ENCODE results near the gene NUAK1.

NUAK1 gene

DNA sequence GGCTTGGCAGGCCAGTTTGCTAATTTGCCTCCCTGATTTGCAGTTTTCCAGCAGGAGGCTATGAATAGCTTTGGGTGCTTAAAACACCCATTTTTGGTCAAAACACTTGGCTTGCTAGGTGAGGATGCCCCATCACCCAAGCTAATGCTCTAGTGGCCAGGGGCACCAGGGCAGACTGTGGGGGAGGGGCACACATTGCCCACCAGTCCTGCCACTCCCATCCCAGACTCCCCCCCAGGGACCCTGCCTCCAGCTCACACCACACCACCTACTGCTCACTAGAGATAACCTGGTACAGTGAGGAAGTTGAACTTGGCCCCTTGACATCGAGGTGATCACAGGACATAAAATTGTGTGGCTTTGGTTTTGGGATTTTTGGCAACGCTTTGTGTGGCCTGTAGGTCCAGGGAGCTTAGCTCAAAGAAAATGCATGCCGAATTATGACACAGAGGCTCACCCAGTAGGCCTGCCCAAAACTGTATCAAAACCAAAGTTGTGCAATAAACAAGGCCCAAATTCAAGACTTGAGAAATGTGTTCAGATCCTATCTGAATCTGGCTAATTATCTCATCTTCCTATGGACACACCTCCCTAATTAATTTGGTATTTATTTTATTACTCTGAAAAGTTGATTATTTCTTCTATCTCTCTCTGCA, 4.3 kb downstream of the NUAK1 start:
- Histone ChIP-seq H2AK5ac (ENCODE audit: low read depth, low read length) (peak overlapping the region; percentile 28), H4K91ac (ENCODE audit: low read depth, low read length, poor library complexity) (no peak overlapping the region), H2BK5ac (ENCODE audit: low read length) (no peak overlapping the region), H3K14ac (ENCODE audit: low read length) (no peak overlapping the region), H2BK15ac (ENCODE audit: low read length) (no peak overlapping the region), H3K9me3 (replicated peaks in 1 of 2; ENCODE audit: control insufficient read depth in 2 of 2, insufficient read depth in 1 of 2, low read depth in 1 of 2, low read length in 2 of 2) (no peaks in the 10 kb centered on the region), H3K4me3 (ENCODE audit: low read length in 2 of 2) (peak overlapping the region in 1 of 2 donors; percentile 2), H3K27me3 (ENCODE audit: control insufficient read depth in 3 of 3, insufficient read depth in 3 of 3, low read depth in 1 of 3, low read length in 3 of 3) (no peaks in the 10 kb centered on the region), H3K4ac (ENCODE audit: low read length) (peak overlapping the region; percentile 55), H3K4me1 (ENCODE audit: control insufficient read depth in 2 of 2, insufficient read depth in 1 of 2, low read depth in 1 of 2, low read length in 2 of 2) (peaks cover 36 to 40% of the 10 kb centered on the region in 2 donors), H2BK12ac (ENCODE audit: low read length) (no peak overlapping the region), H4K8ac (ENCODE audit: low read depth, low read length) (no peak overlapping the region), H3K4me2 (ENCODE audit: insufficient read depth, low read length, poor library complexity, severe bottlenecking) (no peak overlapping the region), H3K79me1 (ENCODE audit: low read depth, low read length) (peaks cover 8% of the 10 kb centered on the region), H3K9ac (ENCODE audit: low read depth, low read length, poor library complexity) (peak overlapping the region; percentile 74), H3K27ac (replicated peaks; ENCODE audit: low read length) (no peak overlapping the region), H3K23ac (ENCODE audit: low read depth, low read length, poor library complexity) (no peak overlapping the region), H3K18ac (ENCODE audit: low read length) (peak overlapping the region; percentile 81), H2BK120ac (ENCODE audit: low read depth, low read length) (no peak overlapping the region), H2AFZ (ENCODE audit: low read length) (no peak overlapping the region), H3K36me3 (replicated peaks in 1 of 2; ENCODE audit: control insufficient read depth in 2 of 2, insufficient read depth in 2 of 2, low read length in 2 of 2) (peaks cover 0 to 35% of the 10 kb centered on the region in 2 donors)
- WGBS, 2 donors (ENCODE audit: extremely low coverage in 2 of 2, insufficient read length in 2 of 2, insufficient replicate concordance in 1 of 2): no CpG with 5 or more reads among the region's 3 CpGs
- DNase-seq (ENCODE audit: low spot score): no peak

DNA sequence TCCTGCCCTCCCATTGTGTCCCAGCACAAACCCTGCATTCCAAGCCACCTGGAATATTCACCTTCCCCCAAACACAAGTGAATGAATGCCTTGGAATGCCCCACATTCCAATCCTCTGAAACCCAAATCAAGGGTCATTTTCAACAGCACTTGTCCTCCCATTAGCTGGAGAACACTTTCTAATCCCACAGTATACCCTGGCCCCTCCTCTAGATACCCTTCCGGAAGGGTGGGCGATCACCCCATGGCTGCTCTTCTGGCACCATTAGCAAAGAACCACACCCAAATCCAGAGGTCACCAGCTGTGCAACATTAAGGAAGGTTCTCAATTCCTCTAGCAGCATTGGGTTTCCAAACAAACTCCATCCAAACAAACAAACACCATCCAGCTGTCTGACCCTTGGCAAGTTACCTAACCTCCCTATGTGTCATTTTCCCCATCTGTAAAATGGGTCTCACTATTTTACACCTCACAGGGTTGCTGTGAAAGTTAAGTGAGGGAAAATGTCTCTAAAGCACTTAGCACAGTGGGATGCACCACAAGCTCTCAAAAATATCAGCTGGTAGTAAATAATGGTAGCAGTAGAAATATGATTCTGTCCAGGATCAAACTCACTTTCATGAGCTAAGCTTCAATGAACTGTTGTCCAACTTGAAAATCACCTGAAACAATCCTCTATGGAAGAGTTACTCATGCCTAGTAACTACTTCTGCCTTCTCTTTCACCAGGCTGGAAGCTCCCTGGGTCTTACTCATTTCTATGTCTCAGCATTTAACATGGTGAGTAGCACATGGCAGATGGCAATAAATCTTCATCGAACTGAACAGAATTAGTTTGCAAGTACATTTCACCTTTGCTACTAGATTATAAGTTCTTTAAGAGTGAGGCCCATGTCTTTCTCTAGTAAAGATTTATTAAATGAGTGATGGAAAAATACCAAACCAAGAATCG, 5.3 kb downstream of the NUAK1 start:
- peaks cover 44 to 49% of the 10 kb centered on the region in 2 donors for H3K4me1 ChIP-seq (ENCODE audit: control insufficient read depth in 2 of 2, insufficient read depth in 1 of 2, low read depth in 1 of 2, low read length in 2 of 2)

DNA sequence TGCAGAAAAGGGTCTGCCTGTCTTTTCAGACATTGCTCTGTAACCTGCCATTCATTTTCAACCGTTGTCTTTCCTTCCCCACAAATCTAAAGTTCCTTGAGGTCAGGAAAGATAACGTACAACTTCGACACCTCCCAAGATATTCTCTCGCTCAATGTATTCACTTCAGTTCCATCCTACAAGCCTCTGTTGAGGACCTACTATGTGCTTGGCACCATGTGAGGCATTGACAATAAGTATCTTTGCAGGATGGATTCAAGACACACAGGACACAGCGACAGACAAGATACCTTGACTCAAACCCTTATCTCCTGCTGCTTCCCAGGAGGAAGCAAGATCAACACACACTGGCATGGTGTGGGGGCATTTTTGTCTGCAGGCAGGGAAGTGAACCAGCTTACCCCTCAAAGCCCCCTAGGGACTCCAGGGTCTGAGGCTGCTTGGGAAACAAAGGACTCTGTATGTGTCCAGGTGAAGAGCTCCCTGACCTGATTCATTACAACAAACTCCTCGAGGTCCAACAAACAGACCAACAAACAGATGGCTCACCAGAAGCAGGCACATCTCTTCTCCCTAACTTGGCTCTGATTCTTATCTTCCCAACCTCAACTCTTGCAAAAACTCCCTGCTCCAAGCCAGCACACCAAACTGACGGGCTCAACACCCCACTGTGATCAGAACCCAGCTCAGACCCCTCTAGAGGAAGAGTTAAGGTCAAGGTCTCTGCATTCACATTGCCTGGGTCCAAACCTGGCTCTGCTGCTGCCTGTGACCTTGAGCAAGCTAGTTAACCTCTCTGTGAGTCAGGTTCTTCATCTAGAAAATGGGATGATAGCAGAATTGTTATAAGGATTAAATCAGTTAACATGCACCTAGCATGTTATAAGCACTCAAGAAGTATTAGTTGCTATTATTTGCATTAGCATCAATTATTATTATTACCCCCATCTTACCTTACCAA, 6.3 kb downstream of the NUAK1 start:
- Histone ChIP-seq H3K4ac (ENCODE audit: low read length) (no peak overlapping the region), H3K4me1 (ENCODE audit: control insufficient read depth in 2 of 2, insufficient read depth in 1 of 2, low read depth in 1 of 2, low read length in 2 of 2) (peaks cover 46 to 51% of the 10 kb centered on the region in 2 donors), H3K23ac (ENCODE audit: low read depth, low read length, poor library complexity) (no peak overlapping the region), H3K36me3 (replicated peaks in 1 of 2; ENCODE audit: control insufficient read depth in 2 of 2, insufficient read depth in 2 of 2, low read length in 2 of 2) (peaks cover 0 to 44% of the 10 kb centered on the region in 2 donors), H3K4me3 (ENCODE audit: low read length in 2 of 2) (no peak overlapping the region), H2BK12ac (ENCODE audit: low read length) (no peak overlapping the region), H4K8ac (ENCODE audit: low read depth, low read length) (no peak overlapping the region), H3K4me2 (ENCODE audit: insufficient read depth, low read length, poor library complexity, severe bottlenecking) (no peak overlapping the region), H3K27ac (replicated peaks; ENCODE audit: low read length) (no peak overlapping the region), H2BK120ac (ENCODE audit: low read depth, low read length) (no peak overlapping the region), H2BK15ac (ENCODE audit: low read length) (no peak overlapping the region), H2AK5ac (ENCODE audit: low read depth, low read length) (no peak overlapping the region), H3K27me3 (ENCODE audit: control insufficient read depth in 3 of 3, insufficient read depth in 3 of 3, low read depth in 1 of 3, low read length in 3 of 3) (no peaks in the 10 kb centered on the region), H3K14ac (ENCODE audit: low read length) (no peak overlapping the region), H3K9me3 (replicated peaks in 1 of 2; ENCODE audit: control insufficient read depth in 2 of 2, insufficient read depth in 1 of 2, low read depth in 1 of 2, low read length in 2 of 2) (no peaks in the 10 kb centered on the region), H3K79me1 (ENCODE audit: low read depth, low read length) (peaks cover 10% of the 10 kb centered on the region), H2BK5ac (ENCODE audit: low read length) (no peak overlapping the region), H4K91ac (ENCODE audit: low read depth, low read length, poor library complexity) (no peak overlapping the region), H3K9ac (ENCODE audit: low read depth, low read length, poor library complexity) (no peak overlapping the region), H3K18ac (ENCODE audit: low read length) (no peak overlapping the region), H2AFZ (ENCODE audit: low read length) (no peak overlapping the region)
- no peak for DNase-seq (ENCODE audit: low spot score)
- WGBS, 2 donors (ENCODE audit: extremely low coverage in 2 of 2, insufficient read length in 2 of 2, insufficient replicate concordance in 1 of 2): no CpG with 5 or more reads among the region's 7 CpGs

More for the DNA sequence above, 5.3 kb downstream of the NUAK1 start:
- H3K36me3 ChIP-seq (replicated peaks in 1 of 2; ENCODE audit: control insufficient read depth in 2 of 2, insufficient read depth in 2 of 2, low read length in 2 of 2): peaks cover 0 to 37% of the 10 kb centered on the region in 2 donors
- H2BK120ac ChIP-seq (ENCODE audit: low read depth, low read length): no peak overlapping the region
- no peak overlapping the region for H4K91ac ChIP-seq (ENCODE audit: low read depth, low read length, poor library complexity)
- no peak overlapping the region for H3K14ac ChIP-seq (ENCODE audit: low read length)
- no peak overlapping the region for H2AK5ac ChIP-seq (ENCODE audit: low read depth, low read length)
- no peaks in the 10 kb centered on the region for H3K9me3 ChIP-seq (replicated peaks in 1 of 2; ENCODE audit: control insufficient read depth in 2 of 2, insufficient read depth in 1 of 2, low read depth in 1 of 2, low read length in 2 of 2)
- no peaks in the 10 kb centered on the region for H3K27me3 ChIP-seq (ENCODE audit: control insufficient read depth in 3 of 3, insufficient read depth in 3 of 3, low read depth in 1 of 3, low read length in 3 of 3)
- H2BK5ac ChIP-seq (ENCODE audit: low read length): no peak overlapping the region
- no peak overlapping the region for H3K23ac ChIP-seq (ENCODE audit: low read depth, low read length, poor library complexity)
- H2AFZ ChIP-seq (ENCODE audit: low read length): no peak overlapping the region
- H3K4me2 ChIP-seq (ENCODE audit: insufficient read depth, low read length, poor library complexity, severe bottlenecking): no peak overlapping the region
- no peak overlapping the region for H3K4ac ChIP-seq (ENCODE audit: low read length)
- no peak overlapping the region for H3K18ac ChIP-seq (ENCODE audit: low read length)
- H4K8ac ChIP-seq (ENCODE audit: low read depth, low read length): no peak overlapping the region
- H3K27ac ChIP-seq (replicated peaks; ENCODE audit: low read length): no peak overlapping the region
- H3K9ac ChIP-seq (ENCODE audit: low read depth, low read length, poor library complexity): no peak overlapping the region
- no peak overlapping the region for H2BK15ac ChIP-seq (ENCODE audit: low read length)
- DNase-seq (ENCODE audit: low spot score): no peak
- no peak overlapping the region for H2BK12ac ChIP-seq (ENCODE audit: low read length)
- no peak overlapping the region for H3K4me3 ChIP-seq (ENCODE audit: low read length in 2 of 2)
- H3K79me1 ChIP-seq (ENCODE audit: low read depth, low read length): peaks cover 10% of the 10 kb centered on the region
- no CpG with 5 or more reads among the region's 4 CpGs for WGBS, 2 donors (ENCODE audit: extremely low coverage in 2 of 2, insufficient read length in 2 of 2, insufficient replicate concordance in 1 of 2)

Data from neuronal stem cell (in vitro differentiated cells).